Ovary (tissue), 3 donors: ENCODE measurements around the gene CCBE1.

Experiments used
- POLR2A ChIP-seq: fragments of 450-650 bp; IDR thresholded peaks from one replicate; pipeline ENCODE4 v1.6.1; 2017; ENCODE audit warnings: antibody characterized with exemption, mild to moderate bottlenecking, moderate library complexity
- TF ChIP-seq, protein P1 (sequence below), 3 donors: fragments of 450-650 bp in 2 of 3; fragments of 200-600 bp in 1 of 3; IDR thresholded peaks; one replicate each; pipeline versions ENCODE4 v1.5.1 to v1.8.0; 2016 to 2022; ENCODE audit warnings: antibody characterized with exemption in 3 of 3, mild to moderate bottlenecking in 1 of 3
- donor health status: DM: no; HTN: no; CAD: no.

DNA sequence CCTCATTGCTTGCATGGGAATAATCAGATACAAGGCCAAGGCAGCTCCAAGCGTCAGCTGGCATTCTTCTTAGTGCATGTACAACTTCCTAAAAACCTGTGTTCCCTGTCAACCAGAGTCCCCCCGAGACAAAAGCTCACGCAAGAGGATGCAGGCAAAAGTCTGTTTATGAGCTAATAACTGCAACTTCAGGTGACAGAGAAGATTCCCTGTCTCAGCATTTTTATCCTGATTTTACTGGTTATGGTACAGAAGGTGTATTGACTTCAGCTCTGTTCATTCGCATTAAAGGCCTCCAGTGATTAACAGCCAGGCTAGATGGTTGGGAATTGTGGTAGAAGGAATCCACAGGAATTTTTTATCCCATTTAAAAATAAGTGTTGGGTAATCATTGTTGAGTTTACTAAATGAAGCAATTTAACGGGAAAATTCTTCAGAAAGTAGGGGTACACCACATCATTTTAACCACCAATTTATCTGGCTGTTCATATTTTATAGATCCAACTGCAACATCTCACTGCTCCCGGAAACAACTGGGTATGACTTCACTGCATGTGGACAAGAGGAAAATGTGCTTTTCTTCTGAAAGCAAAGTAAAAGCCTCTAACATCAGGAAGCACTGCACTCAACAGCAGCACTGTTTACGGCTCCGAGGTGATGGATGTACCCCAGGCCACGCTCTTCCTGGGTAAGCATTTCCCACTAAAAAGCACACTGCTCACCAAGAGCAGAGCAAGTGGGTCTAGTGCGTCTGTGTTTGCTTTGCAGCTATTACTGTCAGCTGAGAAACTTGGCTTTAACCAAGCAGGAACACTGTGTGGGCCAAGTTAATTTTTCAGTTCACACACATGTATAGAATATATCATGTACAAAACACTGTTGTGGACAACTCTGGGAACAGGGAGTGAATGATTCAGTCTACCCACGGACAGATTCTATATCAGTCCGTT lies 31.9 kb downstream of the CCBE1 start:
- TF ChIP-seq, protein P1, sequence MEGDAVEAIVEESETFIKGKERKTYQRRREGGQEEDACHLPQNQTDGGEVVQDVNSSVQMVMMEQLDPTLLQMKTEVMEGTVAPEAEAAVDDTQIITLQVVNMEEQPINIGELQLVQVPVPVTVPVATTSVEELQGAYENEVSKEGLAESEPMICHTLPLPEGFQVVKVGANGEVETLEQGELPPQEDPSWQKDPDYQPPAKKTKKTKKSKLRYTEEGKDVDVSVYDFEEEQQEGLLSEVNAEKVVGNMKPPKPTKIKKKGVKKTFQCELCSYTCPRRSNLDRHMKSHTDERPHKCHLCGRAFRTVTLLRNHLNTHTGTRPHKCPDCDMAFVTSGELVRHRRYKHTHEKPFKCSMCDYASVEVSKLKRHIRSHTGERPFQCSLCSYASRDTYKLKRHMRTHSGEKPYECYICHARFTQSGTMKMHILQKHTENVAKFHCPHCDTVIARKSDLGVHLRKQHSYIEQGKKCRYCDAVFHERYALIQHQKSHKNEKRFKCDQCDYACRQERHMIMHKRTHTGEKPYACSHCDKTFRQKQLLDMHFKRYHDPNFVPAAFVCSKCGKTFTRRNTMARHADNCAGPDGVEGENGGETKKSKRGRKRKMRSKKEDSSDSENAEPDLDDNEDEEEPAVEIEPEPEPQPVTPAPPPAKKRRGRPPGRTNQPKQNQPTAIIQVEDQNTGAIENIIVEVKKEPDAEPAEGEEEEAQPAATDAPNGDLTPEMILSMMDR (IDR thresholded peaks at IDR 0.05) = no peak
- TF ChIP-seq POLR2A = no peak
